ENCODE results near the gene ITGB1. TPM values are rescaled to one million over a fixed set of nuclear protein-coding genes. Genes with fewer than 3 reads are reported as not detected.

The ITGB1 gene
- total RNA-seq, 1 experiment from 2014 or later, result 223 TPM

GRCh38 chr10:32982911-32983909 lies 25.2 kb upstream of the ITGB1 start:
- WGBS (ENCODE audit: extremely low coverage, insufficient read length, low lambda C conversion rate), result no CpG with 5 or more reads among the region's 4 CpGs
- H3K14ac ChIP-seq (ENCODE audit: insufficient read depth, low read length), result no peak overlapping the region
- H3K9me3 Mint-ChIP-seq, result peaks cover 0 to 2% of the 10 kb centered on the region in 2 experiments; a peak in 1 of 5 replicates
- H3K79me1 ChIP-seq (ENCODE audit: insufficient read depth, low read depth, low read length, poor library complexity, severe bottlenecking), result no peaks in the 10 kb centered on the region
- no peak overlapping the region for H3K56ac ChIP-seq (ENCODE audit: insufficient read length, low read depth, low read length)
- H3T11ph ChIP-seq (ENCODE audit: low read length), result no peak overlapping the region
- H2AFZ ChIP-seq (ENCODE audit: low read length), result no peak overlapping the region
- no peak overlapping the region for H4K5ac ChIP-seq (ENCODE audit: insufficient read length, low read depth, low read length)
- H3K4ac ChIP-seq (ENCODE audit: low read depth, low read length), result no peak overlapping the region
- H3K18ac ChIP-seq (ENCODE audit: insufficient read length, low read depth, low read length), result no peak overlapping the region
- H3K23ac ChIP-seq (ENCODE audit: insufficient read length, low read depth, low read length), result no peak overlapping the region
- no peak overlapping the region for H4K8ac ChIP-seq (replicated peaks; ENCODE audit: insufficient read length, low read depth, low read length)
- H3K4me3 Mint-ChIP-seq, result no peak overlapping the region
- H3K27me3 ChIP-seq (ENCODE audit: insufficient read depth, low read length), result no peaks in the 10 kb centered on the region
- no peaks in the 10 kb centered on the region for H3K79me2 ChIP-seq (ENCODE audit: insufficient read depth, low read length)
- H2BK120ac ChIP-seq (ENCODE audit: low read depth, low read length, poor library complexity, severe bottlenecking), result no peak overlapping the region
- TF ChIP-seq CTCF (conservative IDR thresholded peaks at IDR 0.05), result no peak
- H3K23me2 ChIP-seq (ENCODE audit: insufficient read length, low read depth, low read length, poor library complexity, severe bottlenecking), result no peaks in the 10 kb centered on the region
- H4K20me1 ChIP-seq (ENCODE audit: control insufficient read depth, insufficient read depth, insufficient read length), result no peaks in the 10 kb centered on the region
- H3K27ac ChIP-seq (ENCODE audit: insufficient read length, low read depth, low read length), result no peak overlapping the region
- no peak for DNase-seq
- H3K36me3 Mint-ChIP-seq (ENCODE audit: insufficient read depth in 1 of 3, low read depth in 3 of 3), result no peaks in the 10 kb centered on the region
- no peak overlapping the region for H2AK5ac ChIP-seq (ENCODE audit: insufficient read length, low read length)
- H3K4me1 Mint-ChIP-seq, result peaks cover 28 to 40% of the 10 kb centered on the region in 2 experiments
- H2BK15ac ChIP-seq (ENCODE audit: low read depth, low read length), result no peak overlapping the region
- no peak overlapping the region for H4K91ac ChIP-seq (ENCODE audit: insufficient read length, low read depth, low read length)
- peak overlapping the region in 1 of 3 experiments; percentile 29; a peak in 2 of 7 replicates for H3K27ac Mint-ChIP-seq
- H3K4me1 ChIP-seq (ENCODE audit: insufficient read depth, low read length), result no peaks in the 10 kb centered on the region
- H2BK5ac ChIP-seq (ENCODE audit: insufficient read length, low read length), result no peak overlapping the region
- no peak overlapping the region for H2BK12ac ChIP-seq (ENCODE audit: insufficient read length, low read depth, low read length)
- H3K9me3 ChIP-seq (ENCODE audit: control insufficient read depth, low read depth, low read length), result no peaks in the 10 kb centered on the region
- H3K9ac ChIP-seq (ENCODE audit: extremely low read depth, insufficient read length, low read length), result no peak overlapping the region
- no peak overlapping the region for H3K4me2 ChIP-seq (ENCODE audit: insufficient read depth, insufficient read length, low read length)
- no peaks in the 10 kb centered on the region for H3K27me3 Mint-ChIP-seq (ENCODE audit: low read depth)
- H2BK20ac ChIP-seq (ENCODE audit: low read depth, low read length, poor library complexity, severe bottlenecking), result no peak overlapping the region

Data from H9 (cell line).